ENCODE measurements around the gene ZBED3. TPM values are rescaled to one million over a fixed set of nuclear protein-coding genes. Genes with fewer than 3 reads are reported as not detected.

Gene ZBED3
- total and polyA plus RNA-seq, 9 of the 15 experiments (the other 6 are each of a cell fraction or from before 2014, with no cell fraction given): 0.01 to 0.03 (median 0.01) TPM; not detected in 5

DNA sequence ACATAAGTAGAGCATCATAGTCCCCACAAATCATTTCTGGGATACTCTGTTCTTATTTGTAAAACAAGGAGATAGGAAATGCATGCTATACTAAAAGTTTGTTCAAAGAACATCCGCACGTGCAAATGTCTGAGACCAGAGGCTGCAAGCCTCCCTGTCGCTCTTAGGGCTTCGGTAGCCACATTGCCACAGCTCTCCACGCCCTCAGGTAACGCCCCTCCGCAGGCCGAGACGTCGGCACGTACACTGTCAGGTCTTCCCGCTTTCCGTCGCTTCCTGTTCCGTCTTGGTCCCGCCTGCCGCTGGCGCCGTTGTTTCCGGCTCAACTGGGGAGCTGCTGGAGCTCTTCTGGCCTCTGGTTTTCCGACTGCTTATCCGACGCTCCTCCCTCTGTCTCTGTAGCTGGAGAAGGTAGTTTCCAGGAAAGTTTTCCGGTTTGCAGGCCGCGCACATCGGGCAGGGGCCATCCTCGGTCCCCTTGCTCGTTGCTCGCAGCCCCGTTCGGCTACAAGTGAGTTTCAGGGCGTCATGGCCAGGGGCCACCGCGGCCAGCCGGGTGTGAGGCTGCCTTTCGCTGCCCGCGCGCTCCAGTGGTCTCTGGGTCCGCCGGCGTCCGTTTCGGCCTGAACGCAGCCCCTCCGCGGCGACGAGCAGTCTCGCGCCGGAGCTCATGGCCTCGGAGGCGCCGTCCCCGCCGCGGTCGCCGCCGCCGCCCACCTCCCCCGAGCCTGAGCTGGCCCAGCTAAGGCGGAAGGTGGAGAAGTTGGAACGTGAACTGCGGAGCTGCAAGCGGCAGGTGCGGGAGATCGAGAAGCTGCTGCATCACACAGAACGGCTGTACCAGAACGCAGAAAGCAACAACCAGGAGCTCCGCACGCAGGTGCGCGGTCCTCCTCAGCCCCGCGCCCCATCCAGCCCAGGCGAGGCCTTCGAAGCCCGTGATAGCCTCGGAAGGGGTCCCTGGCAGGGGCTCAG is 56.7 kb downstream of the ZBED3 start, which contains the start of gene AGGF1:
TSS of gene AGGF1 (plus strand) at position 308 of the 975 bp plus-strand sequence. CDS start at position 671, 363 bp downstream.
- H3K9ac ChIP-seq (ENCODE audit: insufficient read depth in 1 of 2, low read depth in 2 of 2, low read length in 2 of 2): peak within 1 kb of the TSS; percentile 91 to 94
- BruUV-seq (replicated peaks): TSS peak; percentile 74
- peak within 1 kb of the TSS; percentile 89 for H3K27ac ChIP-seq (ENCODE audit: extremely low read depth, low read depth, low read length)
- no peaks in the 10 kb centered on the region for H3K27me3 ChIP-seq (ENCODE audit: control insufficient read depth in 2 of 2, insufficient read depth in 2 of 2, low read length in 2 of 2)
- H3K4me2 ChIP-seq (ENCODE audit: insufficient read depth, low read length): peak within 1 kb of the TSS; percentile 89
- ChIA-PET CTCF (ENCODE audit: low intra/inter-chr PET ratio) (no interaction called here), POLR2A (interaction anchor here (0.6 to 1.1 kb wide), 7 partner anchors 12 to 589 kb away, joined by 3 to 4 read pairs (median 3); no protein-coding TSS in a partner anchor)
- peak; percentile 76 to 96 (median 83) for DNase-seq (ENCODE audit: extremely low read depth in 1 of 4, low spot score in 3 of 4)
- H3K9me1 ChIP-seq (ENCODE audit: control insufficient read depth, insufficient read depth, low read length): no peaks in the 10 kb centered on the region
- peaks cover 4 to 14% of the 10 kb centered on the region in 2 experiments; a peak in 4 of 5 replicates for H3K4me1 ChIP-seq (replicated peaks in 1 of 2; ENCODE audit: control insufficient read depth in 2 of 2, insufficient read depth in 2 of 2, low read length in 2 of 2)
- no peaks in the 10 kb centered on the region for H4K20me1 ChIP-seq (replicated peaks; ENCODE audit: control insufficient read depth, insufficient read depth, low read length)
- H3K4me3 ChIP-seq: peak within 1 kb of the TSS; percentile 90
- FAIRE-seq: peak; percentile 93
- peaks cover 11% of the 10 kb centered on the region; the same call in 2 of the 3 replicates for H3K36me3 ChIP-seq (ENCODE audit: control insufficient read depth, insufficient read depth, low read length)
- WGBS (ENCODE audit: insufficient coverage, low coverage, missing lambda C conversion rate): under 1% methylated on average over 74 of the region's 82 CpGs
- peaks cover 19% of the 10 kb centered on the region for H3K9me3 ChIP-seq (replicated peaks; ENCODE audit: control insufficient read depth, insufficient read depth, low read depth, low read length)
- in situ Hi-C loops (cut with MboI): no loop called here
- intact Hi-C loops (cut with micrococcal nuclease): no loop called here
- peak; percentile 99 for ATAC-seq
- peaks cover 17% of the 10 kb centered on the region for H3K79me2 ChIP-seq (ENCODE audit: control insufficient read depth, insufficient read depth, low read length)
- H2AFZ ChIP-seq (ENCODE audit: low read depth, low read length): peak within 1 kb of the TSS; percentile 96
- TF ChIP-seq ATF1 (CRISPR knock-in tag; IDR thresholded peaks at IDR 0.05): no peak
- TF ChIP-seq ATF1 (tag; IDR thresholded peaks at IDR 0.05): peak; percentile 88
- no peak for TF ChIP-seq TCF7 (IDR thresholded peaks at IDR 0.05; ENCODE audit: borderline replicate concordance)
- no peak for TF ChIP-seq MTF1 (CRISPR knock-in tag; IDR thresholded peaks at IDR 0.05; ENCODE audit: borderline replicate concordance)
- TF ChIP-seq ILK (tag; IDR thresholded peaks at IDR 0.05; ENCODE audit: borderline replicate concordance, low read depth): no peak
- TF ChIP-seq IFI16 (CRISPR knock-in tag; IDR thresholded peaks at IDR 0.05): no peak
- no peak for TF ChIP-seq EZH2 (IDR thresholded peaks at IDR 0.05; ENCODE audit: borderline replicate concordance, low read depth, low read length)
- TF ChIP-seq KHSRP (IDR thresholded peaks at IDR 0.05): no peak
- TF ChIP-seq ATF7 (IDR thresholded peaks at IDR 0.05): peak; percentile 62
- no peak for TF ChIP-seq NBN (IDR thresholded peaks at IDR 0.05; ENCODE audit: low read depth)
- TF ChIP-seq PHF8 (IDR thresholded peaks at IDR 0.05; ENCODE audit: borderline replicate concordance, low read length): peak; percentile 98
- TF ChIP-seq RAD51 (IDR thresholded peaks at IDR 0.05; ENCODE audit: borderline replicate concordance, low read depth): no peak
- TF ChIP-seq, protein P1, sequence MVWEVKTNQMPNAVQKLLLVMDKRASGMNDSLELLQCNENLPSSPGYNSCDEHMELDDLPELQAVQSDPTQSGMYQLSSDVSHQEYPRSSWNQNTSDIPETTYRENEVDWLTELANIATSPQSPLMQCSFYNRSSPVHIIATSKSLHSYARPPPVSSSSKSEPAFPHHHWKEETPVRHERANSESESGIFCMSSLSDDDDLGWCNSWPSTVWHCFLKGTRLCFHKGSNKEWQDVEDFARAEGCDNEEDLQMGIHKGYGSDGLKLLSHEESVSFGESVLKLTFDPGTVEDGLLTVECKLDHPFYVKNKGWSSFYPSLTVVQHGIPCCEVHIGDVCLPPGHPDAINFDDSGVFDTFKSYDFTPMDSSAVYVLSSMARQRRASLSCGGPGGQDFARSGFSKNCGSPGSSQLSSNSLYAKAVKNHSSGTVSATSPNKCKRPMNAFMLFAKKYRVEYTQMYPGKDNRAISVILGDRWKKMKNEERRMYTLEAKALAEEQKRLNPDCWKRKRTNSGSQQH (CRISPR knock-in tag; IDR thresholded peaks at IDR 0.05): no peak
- 0 out of 2 replicates have a peak, but pooled peaks have one; percentile 86 for TF ChIP-seq NR3C1 (CRISPR knock-in tag; IDR thresholded peaks at IDR 0.05)
- TF ChIP-seq ZNF668 (CRISPR knock-in tag; IDR thresholded peaks at IDR 0.05): no peak
- no peak for TF ChIP-seq LEF1 (IDR thresholded peaks at IDR 0.05)
- no peak for TF ChIP-seq ELF4 (CRISPR knock-in tag; IDR thresholded peaks at IDR 0.05)
- TF ChIP-seq, protein P2, sequence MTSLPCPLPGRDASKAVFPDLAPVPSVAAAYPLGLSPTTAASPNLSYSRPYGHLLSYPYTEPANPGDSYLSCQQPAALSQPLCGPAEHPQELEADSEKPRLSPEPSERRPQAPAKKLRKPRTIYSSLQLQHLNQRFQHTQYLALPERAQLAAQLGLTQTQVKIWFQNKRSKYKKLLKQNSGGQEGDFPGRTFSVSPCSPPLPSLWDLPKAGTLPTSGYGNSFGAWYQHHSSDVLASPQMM (CRISPR knock-in tag; IDR thresholded peaks at IDR 0.05): no peak
- no peak for TF ChIP-seq DPF2 (IDR thresholded peaks at IDR 0.05)
- TF ChIP-seq, protein P3, sequence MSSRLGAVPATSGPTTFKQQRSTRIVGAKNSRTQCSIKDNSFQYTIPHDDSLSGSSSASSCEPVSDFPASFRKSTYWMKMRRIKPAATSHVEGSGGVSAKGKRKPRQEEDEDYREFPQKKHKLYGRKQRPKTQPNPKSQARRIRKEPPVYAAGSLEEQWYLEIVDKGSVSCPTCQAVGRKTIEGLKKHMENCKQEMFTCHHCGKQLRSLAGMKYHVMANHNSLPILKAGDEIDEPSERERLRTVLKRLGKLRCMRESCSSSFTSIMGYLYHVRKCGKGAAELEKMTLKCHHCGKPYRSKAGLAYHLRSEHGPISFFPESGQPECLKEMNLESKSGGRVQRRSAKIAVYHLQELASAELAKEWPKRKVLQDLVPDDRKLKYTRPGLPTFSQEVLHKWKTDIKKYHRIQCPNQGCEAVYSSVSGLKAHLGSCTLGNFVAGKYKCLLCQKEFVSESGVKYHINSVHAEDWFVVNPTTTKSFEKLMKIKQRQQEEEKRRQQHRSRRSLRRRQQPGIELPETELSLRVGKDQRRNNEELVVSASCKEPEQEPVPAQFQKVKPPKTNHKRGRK (tag; IDR thresholded peaks at IDR 0.05): no peak

All from K562 (cell line).